Neuron (in vitro differentiated cells): ENCODE data around the gene LRIG1.

Experiments
- H2AFZ ChIP-seq: one replicate; pipeline ENCODE4 v1.6.1; 2013; ENCODE audit warnings: low read depth, mild to moderate bottlenecking, inconsistent platforms, low read length, moderate library complexity
- H3K27me3 ChIP-seq: one replicate; pipeline ENCODE4 v1.6.1; 2013; ENCODE audit warnings: low read length; ENCODE audit not compliant: insufficient read depth
- H3K36me3 ChIP-seq: one replicate; pipeline ENCODE4 v1.6.1; 2013; ENCODE audit warnings: low read length; ENCODE audit not compliant: insufficient read depth
- H3K4me1 ChIP-seq: one replicate; pipeline ENCODE4 v1.6.1; 2013; ENCODE audit warnings: low read length; ENCODE audit not compliant: insufficient read depth
- H3K4me3 ChIP-seq: 2 replicates; pipeline ENCODE4 v1.5.1; 2013; ENCODE audit warnings: mild to moderate bottlenecking, low read length, moderate library complexity
- H3K9me3 ChIP-seq: one replicate; pipeline ENCODE4 v1.6.1; 2013; ENCODE audit warnings: low read length

Gene LRIG1

GRCh38 chr3:66520724-66521123, 19.9 kb upstream of the LRIG1 start:
- H3K27me3 ChIP-seq, result no peaks in the 10 kb centered on the region
- no peaks in the 10 kb centered on the region for H3K4me1 ChIP-seq
- no peaks in the 10 kb centered on the region for H3K36me3 ChIP-seq
- no peak overlapping the region for H2AFZ ChIP-seq
- H3K9me3 ChIP-seq, result no peaks in the 10 kb centered on the region
- H3K4me3 ChIP-seq, result no peak overlapping the region

GRCh38 chr3:66518644-66519043, 17.8 kb upstream of the LRIG1 start:
- H3K9me3 ChIP-seq, result no peaks in the 10 kb centered on the region
- no peaks in the 10 kb centered on the region for H3K36me3 ChIP-seq
- no peaks in the 10 kb centered on the region for H3K4me1 ChIP-seq
- H2AFZ ChIP-seq, result no peak overlapping the region
- H3K4me3 ChIP-seq, result no peak overlapping the region
- H3K27me3 ChIP-seq, result no peaks in the 10 kb centered on the region

GRCh38 chr3:66518126-66518525, 17.3 kb upstream of the LRIG1 start:
- no peaks in the 10 kb centered on the region for H3K4me1 ChIP-seq
- no peak overlapping the region for H2AFZ ChIP-seq
- H3K27me3 ChIP-seq, result no peaks in the 10 kb centered on the region
- no peaks in the 10 kb centered on the region for H3K9me3 ChIP-seq
- H3K36me3 ChIP-seq, result no peaks in the 10 kb centered on the region
- no peak overlapping the region for H3K4me3 ChIP-seq

- no peaks in the 10 kb centered on the region for H3K4me1 ChIP-seq
- H2AFZ ChIP-seq, result no peak overlapping the region
- no peaks in the 10 kb centered on the region for H3K9me3 ChIP-seq
- H3K4me3 ChIP-seq, result no peak overlapping the region
- no peaks in the 10 kb centered on the region for H3K36me3 ChIP-seq
- H3K27me3 ChIP-seq, result no peaks in the 10 kb centered on the region
Measured at GRCh38 chr3:66517241-66517640, 16.4 kb upstream of the LRIG1 start.

- no peak overlapping the region for H3K4me3 ChIP-seq
- no peak overlapping the region for H2AFZ ChIP-seq
- H3K4me1 ChIP-seq, result no peaks in the 10 kb centered on the region
- no peaks in the 10 kb centered on the region for H3K36me3 ChIP-seq
- H3K27me3 ChIP-seq, result no peaks in the 10 kb centered on the region
- no peaks in the 10 kb centered on the region for H3K9me3 ChIP-seq
Measured at GRCh38 chr3:66508461-66508860, 7.6 kb upstream of the LRIG1 start.

- Histone ChIP-seq H2AFZ (no peak overlapping the region), H3K4me1 (no peaks in the 10 kb centered on the region), H3K9me3 (no peaks in the 10 kb centered on the region), H3K36me3 (no peaks in the 10 kb centered on the region), H3K27me3 (no peaks in the 10 kb centered on the region), H3K4me3 (no peak overlapping the region)
Measured at GRCh38 chr3:66507423-66508260, 6.8 kb upstream of the LRIG1 start.

- H3K4me3 ChIP-seq, result no peak overlapping the region
- peaks cover 4% of the 10 kb centered on the region for H3K4me1 ChIP-seq
- H3K9me3 ChIP-seq, result no peaks in the 10 kb centered on the region
- H3K27me3 ChIP-seq, result no peaks in the 10 kb centered on the region
- no peaks in the 10 kb centered on the region for H3K36me3 ChIP-seq
- no peak overlapping the region for H2AFZ ChIP-seq
Measured at GRCh38 chr3:66506154-66506553, 5.3 kb upstream of the LRIG1 start.

GRCh38 chr3:66504850-66505641, 4.2 kb upstream of the LRIG1 start:
- Histone ChIP-seq H3K9me3 (no peaks in the 10 kb centered on the region), H3K36me3 (no peaks in the 10 kb centered on the region), H3K27me3 (no peaks in the 10 kb centered on the region), H3K4me1 (peaks cover 4% of the 10 kb centered on the region), H2AFZ (no peak overlapping the region), H3K4me3 (no peak overlapping the region)

GRCh38 chr3:66502981-66503380, 2.2 kb upstream of the LRIG1 start:
- no peaks in the 10 kb centered on the region for H3K36me3 ChIP-seq
- peaks cover 13% of the 10 kb centered on the region for H3K4me1 ChIP-seq
- H3K27me3 ChIP-seq, result no peaks in the 10 kb centered on the region
- H3K9me3 ChIP-seq, result no peaks in the 10 kb centered on the region
- no peak overlapping the region for H3K4me3 ChIP-seq
- no peak overlapping the region for H2AFZ ChIP-seq

- H3K36me3 ChIP-seq, result no peaks in the 10 kb centered on the region
- peaks cover 18% of the 10 kb centered on the region for H3K4me1 ChIP-seq
- H3K9me3 ChIP-seq, result no peaks in the 10 kb centered on the region
- no peak overlapping the region for H3K4me3 ChIP-seq
- no peak overlapping the region for H2AFZ ChIP-seq
- no peaks in the 10 kb centered on the region for H3K27me3 ChIP-seq
Measured at GRCh38 chr3:66502245-66502874, 1.5 kb upstream of the LRIG1 start.

- Histone ChIP-seq H3K4me3 (peak overlapping the region; percentile 40), H3K9me3 (no peaks in the 10 kb centered on the region), H2AFZ (peak overlapping the region; percentile 75), H3K4me1 (peaks cover 25% of the 10 kb centered on the region), H3K36me3 (no peaks in the 10 kb centered on the region), H3K27me3 (no peaks in the 10 kb centered on the region)
Measured at GRCh38 chr3:66501483-66502244, 842 bp upstream of the LRIG1 start.

GRCh38 chr3:66499881-66500575, 794 bp downstream of the LRIG1 start:
- Histone ChIP-seq H2AFZ (no peak overlapping the region), H3K4me3 (peak overlapping the region; percentile 73), H3K4me1 (peaks cover 42% of the 10 kb centered on the region), H3K36me3 (no peaks in the 10 kb centered on the region), H3K27me3 (no peaks in the 10 kb centered on the region), H3K9me3 (no peaks in the 10 kb centered on the region)
